A172 (cell line): Measurements from ENCODE around the gene POLR1C. TPM values are rescaled to one million over a fixed set of nuclear protein-coding genes. Genes with fewer than 3 reads are reported as not detected.
"Not testable (repeated sequence)": the region's sequence is repeated elsewhere in the genome, so short reads cannot be mapped to it uniquely, and the experiment has no call there.

Source experiments
- DNase-seq: peaks from one replicate; pipeline ENCODE4 v3.0.0-alpha.2; 2015; ENCODE audit warnings: low spot score
- total RNA-seq: library from RNA; depleted of rRNA; stranded (reverse); fragments of >200 nt; shearing (Covaris generic); gene quantifications from 2 replicates; pipeline ENCODE4 v1.2.3, GENCODE V29; 2014; rRNA removed

The POLR1C gene
- 46.0 and 50.1 TPM in 2 replicates for total RNA-seq

GRCh38 chr6:43516697-43517504 is at the start of gene POLR1C, which contains the start of gene YIPF3:
POLR1C (plus strand) TSS chr6:43517089; CDS start chr6:43517110, 21 bp downstream.
YIPF3 (minus strand) TSS chr6:43516926; CDS start chr6:43516807, 119 bp downstream.
- DNase-seq: peak; percentile 98

GRCh38 chr6:43467265-43467664 is 49.6 kb upstream of the POLR1C start:
- not testable (repeated sequence) for DNase-seq

- DNase-seq: no peak
Measured at GRCh38 chr6:43467752-43468151, 49.1 kb upstream of the POLR1C start.

- no peak for DNase-seq
Measured at GRCh38 chr6:43468240-43468639, 48.6 kb upstream of the POLR1C start.

GRCh38 chr6:43468748-43469681 is 47.9 kb upstream of the POLR1C start:
- no peak for DNase-seq

- DNase-seq: no peak
Measured at GRCh38 chr6:43469947-43470346, 46.9 kb upstream of the POLR1C start.

- DNase-seq: no peak
Measured at GRCh38 chr6:43471399-43471798, 45.5 kb upstream of the POLR1C start.

GRCh38 chr6:43472515-43472914 is 44.4 kb upstream of the POLR1C start:
- no peak for DNase-seq

- no peak for DNase-seq
Measured at GRCh38 chr6:43475516-43475915, 41.4 kb upstream of the POLR1C start.

GRCh38 chr6:43476746-43477145 is 40.1 kb upstream of the POLR1C start:
- no peak for DNase-seq

GRCh38 chr6:43477235-43478007 is 39.5 kb upstream of the POLR1C start, which contains the start of gene TJAP1:
TJAP1 (plus strand) TSS chr6:43477570; CDS start chr6:43499002, 21,432 bp downstream.
- peak; percentile 73 for DNase-seq

- DNase-seq: no peak
Measured at GRCh38 chr6:43478008-43478372, 38.9 kb upstream of the POLR1C start.

GRCh38 chr6:43481075-43481474 is 35.8 kb upstream of the POLR1C start:
- no peak for DNase-seq

GRCh38 chr6:43481591-43482236 is 35.2 kb upstream of the POLR1C start:
- no peak for DNase-seq

- peak; percentile 35 for DNase-seq
Measured at GRCh38 chr6:43488667-43489276, 28.1 kb upstream of the POLR1C start.

GRCh38 chr6:43489277-43490072 is 27.4 kb upstream of the POLR1C start:
- DNase-seq: no peak

GRCh38 chr6:43490523-43490939 is 26.4 kb upstream of the POLR1C start:
- no peak for DNase-seq

- peak; percentile 72 for DNase-seq
Measured at GRCh38 chr6:43491750-43492661, 24.9 kb upstream of the POLR1C start.

GRCh38 chr6:43492673-43493072 is 24.2 kb upstream of the POLR1C start:
- no peak for DNase-seq
